HCT116 (cell line): ENCODE measurements around the gene LY6G6F. TPM values are rescaled to one million over a fixed set of nuclear protein-coding genes. Genes with fewer than 3 reads are reported as not detected.

Experiments
- ATAC-seq: fragments of 200-7000 bp; cut with Tn5 transposase; 2 replicates; pipeline ENCODE4 v1.9.1; 2020; ENCODE audit warnings: mild to moderate bottlenecking, moderate library complexity
- BruUV-seq: library from RNA; stranded (reverse); fragments of 400-500 nt; replicated peaks from 2 replicates; lab custom pipeline; 2021; lab: Mats Ljungman, UMichigan
- CTCF ChIA-PET: fragments of 300-600 bp; sonication (Branson Sonifier 250); formaldehyde crosslinking; loops from one replicate; lab custom pipeline; 2021; ENCODE audit warnings: antibody characterized with exemption; lab: Charles Lee
- POLR2A ChIA-PET: fragments of 300-600, 350-600 bp; sonication (Branson Sonifier 250); formaldehyde crosslinking; loops from one replicate; lab custom pipeline; 2021; ENCODE audit warnings: antibody characterized with exemption; lab: Charles Lee
- RAD21 ChIA-PET, 2 experiments: fragments of 300-600 bp; sonication (Branson Sonifier 250); formaldehyde crosslinking; loops; one replicate each; lab custom pipeline; 2023; ENCODE audit warnings: low total read pairs in 2 of 2; ENCODE audit not compliant: uncharacterized antibody in 2 of 2, unreplicated experiment in 2 of 2, low non-redundant PET in 1 of 2; lab: Charles Lee
- DNase-seq: peaks from one replicate; pipeline ENCODE4 v3.0.0-alpha.2; 2010; ENCODE audit warnings: low read depth, low spot score
- H2AFZ ChIP-seq: fragments of 200-600 bp; shearing (Covaris generic), sonication (generic); 2 replicates; pipeline ENCODE4 v1.6.1; 2017; ENCODE audit warnings: low read depth, mixed run types, mixed read lengths, antibody characterized with exemption, low read length; ENCODE audit not compliant: poor library complexity, severe bottlenecking
- H3K27ac ChIP-seq: 2 replicates; pipeline ENCODE4 v1.5.1; 2012; ENCODE audit warnings: low read depth, low read length
- H3K27me3 ChIP-seq: fragments of 200-600 bp; sonication (generic); 2 replicates; pipeline ENCODE4 v1.6.1; 2016; ENCODE audit warnings: mixed run types, low read length, mixed read lengths; ENCODE audit not compliant: insufficient read depth
- H3K36me3 ChIP-seq, 2 experiments: fragments of 200-500 bp in 1 of 2; fragments of 200-600 bp in 1 of 2; sonication (Bioruptor generic) in 1 of 2; sonication (generic) in 1 of 2; 2 replicates each; pipeline versions ENCODE4 v1.5.1 to v1.6.1; 2014 to 2016; ENCODE audit warnings: low read length in 2 of 2, inconsistent platforms in 1 of 2, mixed read lengths in 1 of 2, mixed run types in 1 of 2; ENCODE audit not compliant: insufficient read depth in 2 of 2, control insufficient read depth in 1 of 2
- H3K4me1 ChIP-seq, 2 experiments: fragments of 200-600 bp in 1 of 2; sonication (generic) in 1 of 2; 2 replicates each; pipeline versions ENCODE4 v1.5.1 to v1.6.1; 2012 to 2017; ENCODE audit warnings: low read length in 2 of 2, inconsistent platforms in 1 of 2, mild to moderate bottlenecking in 1 of 2, mixed read lengths in 1 of 2, mixed run types in 1 of 2, moderate library complexity in 1 of 2; ENCODE audit not compliant: insufficient read depth in 2 of 2, control insufficient read depth in 1 of 2
- H3K4me2 ChIP-seq: fragments of 200-600 bp; sonication (generic); 2 replicates; pipeline ENCODE4 v1.6.1; 2017; ENCODE audit warnings: mixed run types, low read length, mixed read lengths
- H3K4me3 ChIP-seq, 2 experiments: fragments of 200-600 bp in 1 of 2; sonication (generic) in 1 of 2; replicated peaks in 1 of 2; 2 replicates each; pipeline ENCODE4 v1.5.1; 2011 to 2016; ENCODE audit warnings: low read length in 2 of 2, control low read depth in 1 of 2, low read depth in 1 of 2, mild to moderate bottlenecking in 1 of 2, mixed read lengths in 1 of 2, mixed run types in 1 of 2
- H3K79me2 ChIP-seq: fragments of 200-600 bp; sonication (generic); 2 replicates; pipeline ENCODE4 v1.6.1; 2017; ENCODE audit warnings: mild to moderate bottlenecking, mixed run types, low read length, moderate library complexity, mixed read lengths; ENCODE audit not compliant: insufficient read depth
- H3K9ac ChIP-seq: fragments of 200-600 bp; sonication (generic); 2 replicates; pipeline ENCODE4 v1.6.1; 2016; ENCODE audit warnings: low read length, mixed read lengths
- H3K9me2 ChIP-seq: fragments of 200-600 bp; sonication (generic), shearing (Covaris generic); 2 replicates; pipeline ENCODE4 v1.6.1; 2017; ENCODE audit warnings: mixed run types, mild to moderate bottlenecking, moderate library complexity; ENCODE audit not compliant: insufficient read depth
- H3K9me3 ChIP-seq, 2 experiments: fragments of 200-500 bp in 1 of 2; fragments of 200-600 bp in 1 of 2; sonication (Bioruptor generic) in 1 of 2; sonication (generic) in 1 of 2; 2 replicates each; pipeline ENCODE4 v1.6.1; 2014 to 2017; ENCODE audit warnings: low read length in 2 of 2, mixed read lengths in 2 of 2, inconsistent platforms in 1 of 2, low read depth in 1 of 2, mild to moderate bottlenecking in 1 of 2, mixed run types in 1 of 2, moderate library complexity in 1 of 2; ENCODE audit not compliant: control insufficient read depth in 1 of 2, insufficient read depth in 1 of 2
- H4K20me1 ChIP-seq: fragments of 200-600 bp; sonication (generic), shearing (Covaris generic); 2 replicates; pipeline ENCODE4 v1.6.1; 2017; ENCODE audit warnings: mixed run types, mild to moderate bottlenecking, moderate library complexity; ENCODE audit not compliant: insufficient read depth
- CBX3 ChIP-seq: IDR thresholded peaks from 2 replicates; pipeline ENCODE4 v1.6.1; 2012; ENCODE audit warnings: low read depth
- CEBPB ChIP-seq: IDR thresholded peaks from 2 replicates; pipeline ENCODE4 v1.6.1; 2012; ENCODE audit warnings: low read depth
- ELF1 ChIP-seq: IDR thresholded peaks from 2 replicates; pipeline ENCODE4 v1.6.1; 2012; ENCODE audit warnings: low read depth, borderline replicate concordance
- EZH2 ChIP-seq: fragments of 200-600 bp; sonication (generic); IDR thresholded peaks from 2 replicates; pipeline ENCODE4 v1.6.1; 2017; ENCODE audit warnings: antibody characterized with exemption, mixed run types
- EZH2phosphoT487 ChIP-seq: fragments of 200-600 bp; IDR thresholded peaks from 2 replicates; pipeline ENCODE4 v1.6.1; 2018; ENCODE audit warnings: antibody characterized with exemption, borderline replicate concordance
- FOSL1 ChIP-seq: IDR thresholded peaks from 2 replicates; pipeline ENCODE4 v1.6.1; 2012; ENCODE audit warnings: low read depth
- MAX ChIP-seq: IDR thresholded peaks from 2 replicates; pipeline ENCODE4 v1.6.1; 2012
- POLR2A ChIP-seq: IDR thresholded peaks from 2 replicates; pipeline ENCODE4 v1.7.0; 2011; ENCODE audit warnings: borderline replicate concordance; ENCODE audit not compliant: insufficient read depth, insufficient read length; ENCODE audit errors: extremely low read depth
- POLR2AphosphoS5 ChIP-seq: IDR thresholded peaks from 2 replicates; pipeline ENCODE4 v1.6.1; 2011; ENCODE audit warnings: mild to moderate bottlenecking, low read depth, low read length, moderate library complexity
- RAD21 ChIP-seq: IDR thresholded peaks from 2 replicates; pipeline ENCODE4 v1.6.1; 2012; ENCODE audit warnings: low read depth, mild to moderate bottlenecking
- REST ChIP-seq: IDR thresholded peaks from 2 replicates; pipeline ENCODE4 v1.6.1; 2012; ENCODE audit warnings: low read depth
- SIN3A ChIP-seq: IDR thresholded peaks from 2 replicates; pipeline ENCODE4 v1.6.1; 2012; ENCODE audit warnings: low read depth
- SRF ChIP-seq: IDR thresholded peaks from 2 replicates; pipeline ENCODE4 v1.6.1; 2012; ENCODE audit warnings: low read depth
- TCF7L2 ChIP-seq: IDR thresholded peaks from 2 replicates; pipeline ENCODE4 v1.7.0; 2011; ENCODE audit warnings: borderline replicate concordance, inconsistent platforms; ENCODE audit not compliant: insufficient read depth, insufficient read length; ENCODE audit errors: extremely low read depth
- YY1 ChIP-seq: IDR thresholded peaks from 2 replicates; pipeline ENCODE4 v1.6.1; 2011; ENCODE audit warnings: low read length, low read depth, moderate library complexity, mild to moderate bottlenecking; ENCODE audit not compliant: insufficient replicate concordance; ENCODE audit errors: extremely low read depth
- ZBTB33 ChIP-seq: IDR thresholded peaks from 2 replicates; pipeline ENCODE4 v1.6.1; 2011; ENCODE audit warnings: mild to moderate bottlenecking, low read length, moderate library complexity; ENCODE audit not compliant: insufficient replicate concordance; ENCODE audit errors: extremely low read depth
- ZFX ChIP-seq: fragments of 450-650 bp; IDR thresholded peaks from 2 replicates; pipeline ENCODE4 v1.6.1; 2017
- ZNF274 ChIP-seq: fragments of 200-500 bp; sonication (Bioruptor generic); IDR thresholded peaks from 2 replicates; pipeline ENCODE4 v1.6.1; 2014; ENCODE audit warnings: mild to moderate bottlenecking, low read depth, low read length, inconsistent platforms
- intact Hi-C: fragments of 100-400 bp; cut with micrococcal nuclease; formaldehyde crosslinking; loops from 2 replicates; pipeline ENCODE4 v1.10.0; 2022
- total RNA-seq: library from RNA; stranded (reverse); gene quantifications from one replicate; pipeline ENCODE4 v1.2.1, GENCODE V29; 2021; ENCODE audit not compliant: unreplicated experiment

LY6G6F gene
- total RNA-seq, 1 experiment from 2014 or later: not detected

DNA sequence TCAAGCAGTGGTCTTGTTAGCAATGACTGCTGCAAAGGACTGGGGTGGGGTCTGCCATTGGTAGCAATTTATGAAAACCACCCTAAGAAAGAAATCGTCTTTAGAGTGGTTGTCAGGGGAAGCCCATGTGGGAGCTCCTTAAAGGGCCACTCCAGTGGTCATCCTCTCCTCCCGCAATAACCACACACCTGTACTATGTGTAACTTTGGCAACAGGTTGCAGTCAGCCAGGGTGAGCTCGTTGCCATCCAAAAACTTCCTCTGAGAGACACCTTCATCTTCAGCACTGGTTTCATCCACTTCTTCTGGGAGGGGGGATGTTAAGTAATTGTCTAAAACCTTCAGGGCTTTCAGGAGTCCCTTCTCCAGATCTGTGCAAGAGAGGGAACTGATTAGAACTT, 25.4 kb downstream of the LY6G6F start:
- intact Hi-C loops: no loop called here
- H3K27ac ChIP-seq: no peak overlapping the region; the same call in 1 of the 2 replicates

More for the DNA sequence above, 25.4 kb downstream of the LY6G6F start:
- ChIA-PET POLR2A (interaction anchor here (1.2 kb wide), 1 partner anchor 10 kb away, joined by 3 read pairs; the partner anchor contains the start of gene LY6G6C), CTCF (no interaction called here), RAD21 (no interaction called here)
- peaks cover 46% of the 10 kb centered on the region for H3K79me2 ChIP-seq
- no peak overlapping the region for H3K4me2 ChIP-seq
- peaks cover 25 to 31% of the 10 kb centered on the region in 2 experiments for H3K36me3 ChIP-seq
- no peaks in the 10 kb centered on the region for H3K9me2 ChIP-seq
- H3K9ac ChIP-seq: no peak overlapping the region
- H2AFZ ChIP-seq: no peak overlapping the region
- DNase-seq: no peak
- BruUV-seq: no TSS peak
- H4K20me1 ChIP-seq: no peaks in the 10 kb centered on the region; the same call in 1 of the 2 replicates
- H3K9me3 ChIP-seq: no peaks in the 10 kb centered on the region
- no peak overlapping the region for H3K4me3 ChIP-seq
- H3K4me1 ChIP-seq: peaks cover 18 to 46% of the 10 kb centered on the region in 2 experiments
- H3K27me3 ChIP-seq: no peaks in the 10 kb centered on the region
- no peak for TF ChIP-seq CBX3
- no peak for TF ChIP-seq RAD21
- TF ChIP-seq POLR2A: no peak
- no peak for TF ChIP-seq SRF
- TF ChIP-seq ELF1: no peak
- no peak for TF ChIP-seq EZH2phosphoT487
- no peak for TF ChIP-seq CEBPB
- TF ChIP-seq ZBTB33: no peak
- TF ChIP-seq FOSL1: no peak
- no peak for TF ChIP-seq ZNF274
- no peak for TF ChIP-seq YY1
- no peak for TF ChIP-seq EZH2
- TF ChIP-seq REST: no peak
- no peak for TF ChIP-seq MAX
- TF ChIP-seq TCF7L2: no peak
- no peak for TF ChIP-seq ZFX
- TF ChIP-seq SIN3A: no peak
- no peak for TF ChIP-seq POLR2AphosphoS5
- ATAC-seq: no peak
